HG03159 (cell line): ENCODE measurements around the gene ANKRD60.

Experiments
- ATAC-seq: cut with Tn5 transposase; IDR thresholded peaks from one replicate; pipeline ENCODE4 v1.9.1; 2021; ENCODE audit warnings: mild to moderate bottlenecking, moderate library complexity; ENCODE audit not compliant: unreplicated experiment

Gene ANKRD60

DNA sequence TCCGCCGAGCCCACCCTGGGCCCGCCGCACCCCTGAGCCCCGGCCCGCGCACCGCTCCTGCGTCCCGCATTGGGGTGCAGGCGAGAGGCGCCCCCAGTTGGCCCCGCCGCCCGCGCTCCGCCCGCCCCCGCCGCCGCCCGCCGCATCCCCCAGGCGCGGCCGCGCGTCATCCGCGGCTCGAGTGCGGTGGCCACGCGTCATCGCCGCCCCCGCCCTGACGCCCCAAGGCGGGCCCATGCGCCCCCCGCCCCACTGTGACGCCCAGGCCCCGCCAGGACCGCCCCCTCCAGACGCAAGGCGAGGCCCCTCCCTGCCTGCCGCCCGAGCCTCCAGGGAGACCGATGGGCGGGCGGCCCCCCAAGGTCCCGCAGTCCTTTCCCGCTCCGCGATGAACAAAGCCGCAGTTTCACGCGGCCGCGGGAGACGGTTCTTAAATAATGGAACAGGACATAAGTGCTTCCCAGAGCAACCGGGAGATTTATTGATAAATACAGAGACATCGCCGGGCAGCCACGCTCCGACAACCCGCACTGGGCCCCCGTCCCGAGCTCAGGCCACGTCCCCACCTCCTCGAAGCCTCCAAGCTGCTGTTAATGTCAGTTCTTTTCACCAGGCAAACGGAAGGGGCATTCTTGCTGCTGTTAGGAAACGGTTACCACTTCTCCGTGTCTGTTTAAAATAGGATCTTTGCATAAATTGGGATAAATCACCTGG, at the start of gene ANKRD60:
Gene ANKRD60, minus strand, starts transcription at position 170 of the 714 bp plus-strand sequence. Its CDS starts 0 bp downstream, at position 170.
- ATAC-seq: no peak

DNA sequence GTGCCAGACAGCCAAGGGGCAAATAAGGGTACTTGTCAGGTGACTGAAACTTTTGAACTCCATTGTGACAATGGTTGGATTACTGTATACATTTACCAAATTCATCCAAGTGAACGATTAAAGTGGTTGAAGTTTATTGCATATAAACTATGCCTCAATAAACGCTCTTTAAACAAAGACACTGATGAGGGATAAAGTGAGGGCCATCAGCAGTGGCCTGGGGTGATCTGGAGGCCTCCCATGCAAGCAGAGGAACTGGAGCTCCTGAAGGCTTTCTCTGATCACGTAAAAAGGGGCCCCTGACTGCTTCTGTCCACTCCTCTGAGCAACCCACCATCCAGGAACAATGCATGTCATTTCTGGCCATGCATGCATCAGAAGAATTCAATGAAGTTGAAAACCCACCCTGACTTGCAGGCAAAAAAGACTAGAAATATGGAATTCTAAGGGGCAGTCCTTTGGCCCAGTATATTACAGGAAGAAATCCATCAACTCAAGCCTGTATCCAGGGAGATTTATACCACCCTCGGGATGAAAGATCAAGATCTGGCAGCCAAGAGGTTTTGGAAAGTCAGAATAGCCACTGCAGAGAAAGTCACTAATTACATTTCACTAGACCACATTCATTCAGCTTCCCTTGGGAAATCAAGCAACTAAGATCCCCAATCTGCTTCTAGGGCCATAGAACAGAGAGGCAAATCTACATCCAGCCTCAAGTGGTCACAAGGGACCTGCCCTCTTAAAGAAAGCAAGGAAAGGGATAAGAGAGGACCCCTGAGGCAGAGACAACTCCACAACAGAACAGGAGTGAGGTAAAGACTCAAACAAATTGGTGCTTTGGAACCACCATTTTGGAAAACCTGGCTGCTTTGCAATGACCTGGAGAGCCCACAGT, 49.4 kb upstream of the ANKRD60 start:
- ATAC-seq: no peak

- ATAC-seq: no peak
Observed at GRCh38 chr20:58277107-58277506, 48.7 kb upstream of the ANKRD60 start.

- no peak for ATAC-seq
Observed at GRCh38 chr20:58274384-58274783, 45.9 kb upstream of the ANKRD60 start.

DNA sequence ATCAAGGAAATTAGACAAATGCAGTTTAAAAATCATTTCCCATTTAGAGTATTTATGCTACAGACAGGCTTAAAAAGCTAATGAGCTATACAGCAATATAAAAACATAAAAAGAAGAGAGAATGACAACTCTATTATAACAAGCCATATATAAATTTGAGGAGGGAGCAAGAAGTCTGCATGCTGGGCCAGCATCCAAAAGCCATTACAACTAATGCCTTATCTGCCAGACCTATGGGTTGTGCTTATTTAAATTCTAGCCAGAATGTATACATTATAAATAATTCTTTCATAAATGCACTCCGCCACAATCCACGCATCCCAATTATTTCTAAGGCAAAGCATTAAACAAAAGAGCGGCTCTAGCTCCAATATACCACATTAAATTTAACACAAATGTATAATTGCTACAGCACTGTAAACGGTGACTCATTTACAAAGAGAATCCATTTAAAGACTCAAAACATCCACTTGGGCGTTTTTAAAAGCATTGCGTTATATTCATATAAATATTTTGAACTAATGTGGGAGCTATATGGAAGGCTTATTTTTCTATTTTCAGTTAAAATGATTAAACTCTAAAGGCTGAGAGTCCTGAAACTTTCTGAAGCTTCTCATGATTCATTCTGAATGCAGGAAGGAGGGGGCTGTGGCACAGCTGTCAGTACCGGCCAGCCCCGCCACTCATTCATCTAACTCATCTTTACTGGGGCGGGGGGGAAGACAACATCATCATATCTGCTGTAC, 43.3 kb upstream of the ANKRD60 start:
- ATAC-seq: no peak

- no peak for ATAC-seq
Observed at GRCh38 chr20:58268936-58269619, 40.6 kb upstream of the ANKRD60 start.

DNA sequence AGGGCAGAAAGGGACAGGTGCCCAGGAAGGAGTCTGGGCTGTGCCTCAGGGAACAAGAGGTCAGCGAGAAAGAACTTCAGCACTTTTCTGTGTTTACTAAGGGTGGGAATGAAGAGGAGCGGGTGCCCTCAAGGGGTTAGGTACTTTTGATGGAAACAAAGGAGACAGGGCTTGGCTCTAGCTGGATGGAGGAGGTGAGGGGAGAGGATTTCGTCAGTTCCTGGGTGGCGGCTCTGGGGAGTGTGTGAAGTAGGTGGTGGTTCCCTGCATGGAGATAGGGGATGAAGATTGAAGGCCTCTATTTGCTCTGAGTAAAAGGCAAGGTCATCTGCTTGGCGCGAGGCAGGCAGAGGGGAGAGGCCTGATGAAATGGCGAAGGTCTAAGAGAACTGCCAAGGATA, 40.0 kb upstream of the ANKRD60 start:
- ATAC-seq: no peak

GRCh38 chr20:58267389-58268215, 39.1 kb upstream of the ANKRD60 start:
- ATAC-seq: no peak

- no peak for ATAC-seq
Observed at GRCh38 chr20:58264271-58264670, 35.8 kb upstream of the ANKRD60 start.

GRCh38 chr20:58261660-58262059, 33.2 kb upstream of the ANKRD60 start:
- ATAC-seq: no peak

DNA sequence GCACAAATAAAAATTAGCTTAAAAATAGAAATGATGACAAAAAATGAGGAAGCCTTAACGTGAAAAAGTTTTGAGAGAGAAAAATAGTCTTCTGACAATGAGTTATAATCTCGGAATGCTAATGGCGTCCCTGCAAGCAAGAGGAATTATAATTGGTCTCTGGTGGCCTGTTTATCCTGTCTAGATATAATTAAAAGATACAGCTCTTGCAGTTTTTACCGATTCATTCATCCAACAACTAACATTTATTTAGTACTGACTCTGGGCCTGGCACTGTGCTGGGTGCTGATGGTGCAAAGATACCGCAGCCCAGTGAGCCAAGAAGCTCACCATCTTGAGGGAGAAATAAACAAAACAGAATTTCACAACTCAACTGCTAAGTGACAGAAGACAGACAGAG, 31.6 kb upstream of the ANKRD60 start:
- ATAC-seq: no peak

DNA sequence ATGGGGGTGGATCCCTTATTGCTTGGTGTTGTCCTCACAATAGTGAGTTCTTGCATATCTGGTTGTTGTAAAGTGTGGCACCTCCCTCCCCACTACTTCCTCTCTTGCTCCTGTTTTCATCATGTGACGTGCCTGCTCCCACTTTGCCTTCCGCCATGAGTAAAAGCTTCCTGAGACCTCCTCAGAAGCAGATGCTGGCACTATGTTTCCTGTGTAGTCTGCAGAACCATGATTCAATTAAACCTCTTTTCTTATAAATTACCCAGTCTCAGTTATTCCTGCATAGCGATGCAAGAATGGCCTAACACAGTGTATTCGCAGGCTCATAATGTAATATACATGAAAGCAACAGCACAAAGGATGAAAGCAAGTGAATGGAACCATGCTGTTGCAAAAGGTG, 28.4 kb upstream of the ANKRD60 start:
- no peak for ATAC-seq

DNA sequence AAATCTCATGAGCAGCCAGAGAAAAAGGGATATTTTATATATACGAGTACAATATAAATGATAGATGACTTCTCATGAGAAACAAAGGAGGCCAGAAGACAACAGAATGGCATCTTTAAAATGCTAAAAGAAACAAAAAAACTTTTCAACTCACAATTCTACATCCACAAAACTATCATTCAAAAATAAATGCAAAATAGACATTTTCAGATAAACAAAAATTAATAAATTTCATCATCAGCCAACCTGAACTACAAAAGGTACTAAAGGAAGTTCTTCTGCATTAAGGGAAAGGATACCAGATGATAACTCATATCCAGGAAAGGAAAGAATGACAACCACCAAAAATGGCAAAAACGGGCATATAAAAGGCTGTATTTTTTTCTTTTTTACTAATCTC, 27.9 kb upstream of the ANKRD60 start:
- no peak for ATAC-seq

- ATAC-seq: no peak
Observed at GRCh38 chr20:58254890-58255289, 26.4 kb upstream of the ANKRD60 start.

GRCh38 chr20:58251979-58252591, 23.6 kb upstream of the ANKRD60 start:
- no peak for ATAC-seq

DNA sequence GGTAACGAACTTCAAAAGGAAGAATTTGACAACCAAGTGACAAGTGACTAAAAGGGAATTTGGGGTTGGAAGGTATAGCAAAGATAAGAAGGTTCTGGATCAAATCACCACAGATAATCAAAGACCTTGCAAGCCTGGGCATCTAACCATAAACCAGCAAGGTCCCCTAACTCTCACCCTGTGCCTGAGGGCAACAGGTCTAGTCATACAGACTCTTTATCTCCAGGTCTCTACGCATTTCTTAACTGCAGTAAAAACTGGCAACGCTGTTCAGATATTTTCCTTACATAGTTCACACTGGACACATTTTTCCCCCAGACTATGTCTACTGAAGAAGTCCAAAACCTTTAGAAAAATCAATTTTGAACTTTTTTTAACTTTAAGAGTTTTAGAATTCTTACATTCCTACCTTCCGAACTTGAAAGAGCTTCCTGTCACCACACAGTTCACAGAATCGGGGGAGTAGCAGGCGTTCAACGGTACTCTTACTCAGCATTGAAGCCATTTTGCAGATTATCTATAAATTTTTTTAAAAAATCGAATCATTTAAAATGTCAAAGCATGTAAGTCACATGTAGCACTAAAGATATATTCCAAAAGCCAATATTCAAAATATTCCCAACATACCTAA, 23.0 kb upstream of the ANKRD60 start:
- ATAC-seq: no peak

DNA sequence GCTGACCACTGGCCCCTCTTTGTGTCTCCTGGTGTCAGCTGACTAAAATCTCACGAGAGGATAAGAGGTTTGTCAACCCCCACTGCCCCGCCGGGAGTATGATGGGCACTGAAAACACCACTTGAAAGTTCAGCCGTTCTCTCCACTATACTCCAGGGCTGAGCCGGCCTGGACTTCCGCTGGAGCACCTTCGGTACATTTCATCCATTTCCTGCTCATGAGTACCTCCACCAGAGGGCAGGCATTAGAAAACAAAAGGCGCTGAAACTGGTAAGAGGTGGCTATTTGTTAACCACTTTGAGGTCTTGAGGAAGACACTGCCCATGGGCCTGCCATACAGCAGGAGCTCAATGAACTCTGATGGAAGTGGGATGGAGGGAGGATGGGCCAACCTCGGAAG, 17.9 kb upstream of the ANKRD60 start:
- no peak for ATAC-seq

DNA sequence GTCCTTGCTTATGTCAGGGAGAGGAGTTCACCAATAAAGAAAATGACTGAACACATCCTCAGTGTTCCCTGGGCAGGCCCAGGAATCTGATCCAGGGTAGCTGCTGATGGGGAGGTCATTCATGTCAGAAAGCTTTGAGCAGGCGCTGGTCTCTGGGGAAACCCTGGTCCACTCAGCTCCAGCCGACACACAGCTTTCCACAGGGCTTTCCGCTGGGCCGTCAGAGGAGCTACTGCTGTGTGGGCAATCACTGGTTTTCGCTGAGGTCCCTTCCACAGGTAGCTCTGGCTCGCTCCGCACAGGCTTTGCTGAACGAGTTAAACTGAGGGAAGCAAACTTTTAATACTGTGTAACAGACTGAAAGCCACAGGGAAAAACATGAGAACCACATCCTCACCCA, 17.5 kb upstream of the ANKRD60 start:
- ATAC-seq: no peak
